ENCODE data around the gene SLC9A9. TPM values are rescaled to one million over a fixed set of nuclear protein-coding genes. Genes with fewer than 3 reads are reported as not detected.

The SLC9A9 gene
- total and polyA plus RNA-seq, 2 of the 8 experiments (the other 6 are each of a cell fraction or from before 2014, with no cell fraction given): 0.48 to 1.1 TPM

DNA sequence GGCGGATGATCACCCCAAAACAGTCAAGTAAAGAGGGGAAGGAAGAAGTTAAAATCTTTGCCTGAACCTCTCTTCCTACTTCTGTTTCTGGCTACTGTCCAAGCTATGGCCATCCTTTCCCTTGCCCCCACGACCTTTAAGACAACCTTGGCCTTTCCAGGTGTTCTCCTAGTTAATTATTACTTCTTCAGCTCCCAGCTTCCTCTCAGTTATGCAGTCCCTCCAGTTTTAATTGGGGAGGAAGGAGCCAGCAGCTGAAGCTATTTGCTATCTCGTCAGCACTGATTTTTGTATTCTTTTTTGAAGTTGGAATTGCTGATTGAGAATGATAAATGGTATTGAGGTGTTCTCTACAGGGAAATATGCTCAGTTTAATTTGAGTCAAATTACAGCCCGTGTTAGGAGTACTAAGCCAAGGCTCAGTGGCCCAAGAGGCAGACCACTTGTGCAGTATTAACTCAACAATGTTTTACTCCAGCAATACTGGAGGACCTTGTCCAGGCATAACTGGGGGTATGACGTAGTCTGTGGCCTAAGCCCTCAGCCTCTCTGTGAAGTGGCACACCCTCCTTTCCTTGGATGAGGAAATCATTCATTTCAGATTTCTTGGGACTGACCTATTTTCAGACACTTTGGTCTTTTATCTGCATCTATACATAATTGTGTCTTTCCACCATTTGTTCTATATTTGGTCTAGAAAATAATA is 336.9 kb downstream of the SLC9A9 start (continued):
- TF ChIP-seq, protein P1, sequence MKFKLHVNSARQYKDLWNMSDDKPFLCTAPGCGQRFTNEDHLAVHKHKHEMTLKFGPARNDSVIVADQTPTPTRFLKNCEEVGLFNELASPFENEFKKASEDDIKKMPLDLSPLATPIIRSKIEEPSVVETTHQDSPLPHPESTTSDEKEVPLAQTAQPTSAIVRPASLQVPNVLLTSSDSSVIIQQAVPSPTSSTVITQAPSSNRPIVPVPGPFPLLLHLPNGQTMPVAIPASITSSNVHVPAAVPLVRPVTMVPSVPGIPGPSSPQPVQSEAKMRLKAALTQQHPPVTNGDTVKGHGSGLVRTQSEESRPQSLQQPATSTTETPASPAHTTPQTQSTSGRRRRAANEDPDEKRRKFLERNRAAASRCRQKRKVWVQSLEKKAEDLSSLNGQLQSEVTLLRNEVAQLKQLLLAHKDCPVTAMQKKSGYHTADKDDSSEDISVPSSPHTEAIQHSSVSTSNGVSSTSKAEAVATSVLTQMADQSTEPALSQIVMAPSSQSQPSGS (IDR thresholded peaks at IDR 0.05; ENCODE audit: low read length): no peak
- TF ChIP-seq NANOG (IDR thresholded peaks at IDR 0.05; ENCODE audit: insufficient read depth, low read depth, low read length, poor library complexity, severe bottlenecking) (no peak), GABPA (IDR thresholded peaks at IDR 0.05; ENCODE audit: borderline replicate concordance, insufficient read depth, low read length) (no peak), KDM1A (IDR thresholded peaks at IDR 0.05; ENCODE audit: borderline replicate concordance, low read length) (no peak), SUZ12 (IDR thresholded peaks at IDR 0.05; ENCODE audit: low read length) (no peak), RAD21 (IDR thresholded peaks at IDR 0.05 in 1 of 2, conservative IDR thresholded peaks at IDR 0.05 in 1 of 2; ENCODE audit: low read depth in 2 of 2, low read length in 2 of 2) (no peak), TBP (IDR thresholded peaks at IDR 0.05; ENCODE audit: low read depth, low read length) (no peak), KDM5A (IDR thresholded peaks at IDR 0.05; ENCODE audit: low read length) (no peak)
